GM12874 (cell line): ENCODE results near the gene IZUMO1.

ENCODE experiments used
- CTCF ChIP-seq: IDR thresholded peaks from 2 replicates; pipeline ENCODE4 v1.5.1; 2011; ENCODE audit warnings: low read depth, mild to moderate bottlenecking, control low read depth, low read length, moderate library complexity; ENCODE audit not compliant: insufficient read depth

The IZUMO1 gene

GRCh38 chr19:48746738-48747575 lies at the start of gene IZUMO1:
Gene IZUMO1, minus strand, starts transcription at chr19:48746909. Its CDS starts 1,050 bp downstream, at chr19:48745859.
- no peak for TF ChIP-seq CTCF

GRCh38 chr19:48795685-48796070 lies 49.0 kb upstream of the IZUMO1 start:
- TF ChIP-seq CTCF = no peak

- TF ChIP-seq CTCF = peak; percentile 95
These were observed 48.5 kb upstream of the IZUMO1 start for GRCh38 chr19:48795055-48795684.

- no peak for TF ChIP-seq CTCF
These were observed 47.6 kb upstream of the IZUMO1 start for GRCh38 chr19:48794291-48794690.

GRCh38 chr19:48793271-48793670 lies 46.6 kb upstream of the IZUMO1 start:
- TF ChIP-seq CTCF = no peak

- no peak for TF ChIP-seq CTCF
These were observed 37.8 kb upstream of the IZUMO1 start for GRCh38 chr19:48784527-48784926.

GRCh38 chr19:48780631-48781391 lies 34.1 kb upstream of the IZUMO1 start:
- no peak for TF ChIP-seq CTCF
